ENCODE measurements around the gene PACC1. TPM values are rescaled to one million over a fixed set of nuclear protein-coding genes. Genes with fewer than 3 reads are reported as not detected.

The PACC1 gene
- total and polyA plus RNA-seq, 4 donors = 35.2 to 79.7 (median 60.8) TPM

- no peak for DNase-seq (ENCODE audit: low read depth in 4 of 6, low spot score in 6 of 6)
- no peaks in the 10 kb centered on the region for H3K4me1 ChIP-seq (ENCODE audit: control insufficient read depth, insufficient read depth, low read length)
- no peaks in the 10 kb centered on the region for H3K9me3 ChIP-seq (ENCODE audit: control insufficient read depth, insufficient read depth, low read length)
- 100% methylated on average over 2 of the region's 2 CpGs for WGBS (ENCODE audit: insufficient coverage)
- no peaks in the 10 kb centered on the region for H3K27me3 ChIP-seq (ENCODE audit: control insufficient read depth, insufficient read depth, low read length)
- no peaks in the 10 kb centered on the region for H3K36me3 ChIP-seq (ENCODE audit: control insufficient read depth, insufficient read depth, low read length)
- no peak overlapping the region for H3K27ac ChIP-seq (ENCODE audit: low read depth, low read length)
- H3K4me3 ChIP-seq (ENCODE audit: low read depth, low read length) = no peak overlapping the region
These were observed 96.8 kb downstream of the PACC1 start for GRCh38 chr1:212317916-212318315.

GRCh38 chr1:212315907-212316306 lies 98.8 kb downstream of the PACC1 start:
- Histone ChIP-seq H3K27ac (ENCODE audit: low read depth, low read length) (no peak overlapping the region), H3K36me3 (ENCODE audit: control insufficient read depth, insufficient read depth, low read length) (no peaks in the 10 kb centered on the region), H3K9me3 (ENCODE audit: control insufficient read depth, insufficient read depth, low read length) (no peaks in the 10 kb centered on the region), H3K4me1 (ENCODE audit: control insufficient read depth, insufficient read depth, low read length) (no peaks in the 10 kb centered on the region), H3K27me3 (ENCODE audit: control insufficient read depth, insufficient read depth, low read length) (no peaks in the 10 kb centered on the region), H3K4me3 (ENCODE audit: low read depth, low read length) (no peak overlapping the region)
- peak in 1 of 6 donors; percentile 3 for DNase-seq (ENCODE audit: low read depth in 4 of 6, low spot score in 6 of 6)

- Histone ChIP-seq H3K9me3 (ENCODE audit: control insufficient read depth, insufficient read depth, low read length) (no peaks in the 10 kb centered on the region), H3K27me3 (ENCODE audit: control insufficient read depth, insufficient read depth, low read length) (no peaks in the 10 kb centered on the region), H3K27ac (ENCODE audit: low read depth, low read length) (no peak overlapping the region), H3K4me3 (ENCODE audit: low read depth, low read length) (no peak overlapping the region), H3K4me1 (ENCODE audit: control insufficient read depth, insufficient read depth, low read length) (no peaks in the 10 kb centered on the region), H3K36me3 (ENCODE audit: control insufficient read depth, insufficient read depth, low read length) (no peaks in the 10 kb centered on the region)
- DNase-seq (ENCODE audit: low read depth in 4 of 6, low spot score in 6 of 6) = no peak
- WGBS (ENCODE audit: insufficient coverage) = no CpG with 5 or more reads among the region's 2 CpGs
These were observed 99.5 kb downstream of the PACC1 start for GRCh38 chr1:212315184-212315583.

Small RNAs within 50 kb of the gene (small RNA-seq; reads per million reads assigned to genes)
- gene SNORA16B (ENCODE audit: low replicate concordance) = not detected

Other genes starting within 250 kb of the PACC1 start
- 10 to 100 TPM; 27.7 to 41.0 TPM for gene PPP2R5A, start 129.5 kb downstream of the PACC1 start, total RNA-seq
- 10 to 100 TPM; 34.2 to 45.2 TPM for gene PPP2R5A, start 129.5 kb downstream of the PACC1 start, polyA plus RNA-seq (ENCODE audit: insufficient read length in 2 of 2)
- gene NENF, start 18.0 kb upstream of the PACC1 start, total RNA-seq = 100 to 1,000 TPM in 1 of 2 donors, 10 to 100 TPM in 1; 34.3 to 142 TPM
- gene NENF, start 18.0 kb upstream of the PACC1 start, polyA plus RNA-seq (ENCODE audit: insufficient read length in 2 of 2) = 10 to 100 TPM; 66.0 to 69.5 TPM
- gene ATF3, start 193.9 kb upstream of the PACC1 start, total RNA-seq = 10 to 100 TPM in 1 of 2 donors, 1 to 10 TPM in 1; 6.0 to 18.3 TPM
- gene ATF3, start 193.9 kb upstream of the PACC1 start, polyA plus RNA-seq (ENCODE audit: insufficient read length in 2 of 2) = 1 to 10 TPM; 5.3 to 5.9 TPM

All from spinal cord (tissue), 10 donors.